Smooth muscle cell (in vitro differentiated cells): ENCODE data around the gene EGFLAM. TPM values are rescaled to one million over a fixed set of nuclear protein-coding genes. Genes with fewer than 3 reads are reported as not detected.

Experiments
- DNase-seq: peaks from one replicate; lab custom pipeline; 2025; ENCODE audit not compliant: unreplicated experiment; lab: John Stamatoyannopoulos, UW
- H2AFZ ChIP-seq: fragments of 200-600 bp; sonication (generic); 2 replicates; pipeline ENCODE4 v1.6.0; 2016; ENCODE audit warnings: antibody characterized with exemption, low read depth, mild to moderate bottlenecking
- H3F3A ChIP-seq: fragments of 200-600 bp; sonication (generic); 2 replicates; pipeline ENCODE4 v1.6.0; 2017; ENCODE audit warnings: antibody characterized with exemption, low read depth
- H3K27ac ChIP-seq: fragments of 200-600 bp; sonication (generic); 2 replicates; pipeline ENCODE4 v1.5.1; 2016; ENCODE audit warnings: low read depth, mild to moderate bottlenecking
- H3K27me3 ChIP-seq: fragments of 200-600 bp; sonication (generic); 2 replicates; pipeline ENCODE4 v1.6.1; 2016; ENCODE audit warnings: low read depth, mild to moderate bottlenecking
- H3K36me3 ChIP-seq: fragments of 200-600 bp; sonication (generic); 2 replicates; pipeline ENCODE4 v1.5.1; 2016; ENCODE audit warnings: low read depth
- H3K4me1 ChIP-seq: fragments of 200-600 bp; sonication (generic); 2 replicates; pipeline ENCODE4 v1.5.1; 2016; ENCODE audit warnings: low read depth
- H3K4me2 ChIP-seq: fragments of 200-600 bp; sonication (generic); 2 replicates; pipeline ENCODE4 v1.6.0; 2016; ENCODE audit warnings: mild to moderate bottlenecking
- H3K4me3 ChIP-seq: fragments of 200-600 bp; sonication (generic); 2 replicates; pipeline ENCODE4 v1.5.1; 2016; ENCODE audit warnings: mild to moderate bottlenecking
- H3K79me2 ChIP-seq: fragments of 200-600 bp; sonication (generic); 2 replicates; pipeline ENCODE4 v1.6.0; 2016; ENCODE audit warnings: low read depth, mild to moderate bottlenecking
- H3K9ac ChIP-seq: fragments of 200-600 bp; sonication (generic); 2 replicates; pipeline ENCODE4 v1.6.0; 2016; ENCODE audit warnings: low read depth
- H3K9me3 ChIP-seq: fragments of 200-600 bp; sonication (generic); replicated peaks from 2 replicates; pipeline ENCODE4 v1.5.1; 2016; ENCODE audit warnings: low read depth
- H4K20me1 ChIP-seq: fragments of 200-600 bp; sonication (generic); 2 replicates; pipeline ENCODE4 v1.6.0; 2016; ENCODE audit warnings: low read depth
- CTCF ChIP-seq: fragments of 200-600 bp; sonication (generic); IDR thresholded peaks from 2 replicates; pipeline ENCODE4 v1.5.1; 2017; ENCODE audit warnings: borderline replicate concordance, mild to moderate bottlenecking, antibody characterized with exemption; ENCODE audit not compliant: insufficient read depth, poor library complexity, severe bottlenecking
- WGBS: methylation state at CpG from one replicate; pipeline ENCODE4 v1.1.7; 2016; ENCODE audit warnings: low lambda C conversion rate; 5-methylcytosine and 5-hydroxymethylcytosine counted together
- polyA plus RNA-seq: library from polyadenylated mRNA; unstranded; fragments of >200 nt; fragmentation: Nextera tagmentation; extraction: Ambion mirVana; gene quantifications from 2 replicates; pipeline ENCODE4 v1.2.1, GENCODE V29; 2016
- total RNA-seq: library from RNA; depleted of rRNA; stranded (reverse); fragments of >200 nt; gene quantifications from 2 replicates; pipeline ENCODE4 v1.2.3, GENCODE V29; 2014

The EGFLAM gene
- total and polyA plus RNA-seq, 2 experiments from 2014 or later = 103 to 194 TPM

- no peak for TF ChIP-seq CTCF
- Histone ChIP-seq H3K79me2 (no peaks in the 10 kb centered on the region), H3K36me3 (no peaks in the 10 kb centered on the region), H3K4me2 (no peak overlapping the region), H3F3A (no peaks in the 10 kb centered on the region), H3K9ac (no peak overlapping the region), H3K9me3 (no peaks in the 10 kb centered on the region), H2AFZ (no peak overlapping the region), H3K4me1 (peaks cover 7% of the 10 kb centered on the region), H4K20me1 (no peaks in the 10 kb centered on the region), H3K27me3 (no peaks in the 10 kb centered on the region), H3K4me3 (no peak overlapping the region), H3K27ac (no peak overlapping the region)
- no peak for DNase-seq
- WGBS = 88% methylated on average over 18 of the region's 18 CpGs
Observed at GRCh38 chr5:38468978-38469706, 210.8 kb downstream of the EGFLAM start.

GRCh38 chr5:38469707-38470267 lies 211.4 kb downstream of the EGFLAM start:
- WGBS = 87% methylated on average over 11 of the region's 11 CpGs
- Histone ChIP-seq H3K27me3 (no peaks in the 10 kb centered on the region), H3K4me1 (peaks cover 7% of the 10 kb centered on the region), H3K4me2 (no peak overlapping the region), H3K79me2 (no peaks in the 10 kb centered on the region), H2AFZ (no peak overlapping the region), H3K36me3 (no peaks in the 10 kb centered on the region), H3K4me3 (no peak overlapping the region), H3K9me3 (no peaks in the 10 kb centered on the region), H3K9ac (no peak overlapping the region), H3K27ac (no peak overlapping the region), H3F3A (no peaks in the 10 kb centered on the region), H4K20me1 (no peaks in the 10 kb centered on the region)
- TF ChIP-seq CTCF = no peak
- no peak for DNase-seq

- Histone ChIP-seq H3K27me3 (no peaks in the 10 kb centered on the region), H3K9me3 (no peaks in the 10 kb centered on the region), H2AFZ (no peak overlapping the region), H3K36me3 (no peaks in the 10 kb centered on the region), H3K79me2 (no peaks in the 10 kb centered on the region), H4K20me1 (no peaks in the 10 kb centered on the region), H3K4me2 (no peak overlapping the region), H3K9ac (no peak overlapping the region), H3F3A (no peaks in the 10 kb centered on the region), H3K27ac (no peak overlapping the region), H3K4me1 (peaks cover 7% of the 10 kb centered on the region), H3K4me3 (no peak overlapping the region)
- no peak for DNase-seq
- WGBS = 98% methylated on average over 4 of the region's 4 CpGs
- no peak for TF ChIP-seq CTCF
Observed at GRCh38 chr5:38471709-38472108, 213.3 kb downstream of the EGFLAM start.

- WGBS = 99% methylated on average over 7 of the region's 7 CpGs
- Histone ChIP-seq H3K36me3 (no peaks in the 10 kb centered on the region), H2AFZ (no peak overlapping the region), H3K9me3 (no peaks in the 10 kb centered on the region), H3K27ac (no peak overlapping the region), H3K79me2 (no peaks in the 10 kb centered on the region), H4K20me1 (no peaks in the 10 kb centered on the region), H3F3A (no peaks in the 10 kb centered on the region), H3K4me3 (no peak overlapping the region), H3K27me3 (no peaks in the 10 kb centered on the region), H3K9ac (no peak overlapping the region), H3K4me2 (no peak overlapping the region), H3K4me1 (peaks cover 4% of the 10 kb centered on the region)
- no peak for DNase-seq
- TF ChIP-seq CTCF = no peak
Observed at GRCh38 chr5:38472541-38472940, 214.2 kb downstream of the EGFLAM start.
